OCI-LY1 (cell line): ENCODE results near the gene PDLIM5.

Experiments used
- EZH2 ChIP-seq: fragments of 200-600 bp; sonication (generic), shearing (Covaris generic); IDR thresholded peaks from 2 replicates; pipeline ENCODE4 v1.8.0; 2017; ENCODE audit warnings: borderline replicate concordance, mixed run types, mild to moderate bottlenecking, antibody characterized with exemption, low read length, moderate library complexity, mixed read lengths
- TF ChIP-seq, protein P1 (sequence below): fragments of 200-600 bp; sonication (generic), shearing (Covaris generic); IDR thresholded peaks from 2 replicates; pipeline ENCODE4 v1.5.1; 2017; ENCODE audit warnings: mild to moderate bottlenecking, antibody characterized with exemption, low read length, moderate library complexity, mixed read lengths

DNA sequence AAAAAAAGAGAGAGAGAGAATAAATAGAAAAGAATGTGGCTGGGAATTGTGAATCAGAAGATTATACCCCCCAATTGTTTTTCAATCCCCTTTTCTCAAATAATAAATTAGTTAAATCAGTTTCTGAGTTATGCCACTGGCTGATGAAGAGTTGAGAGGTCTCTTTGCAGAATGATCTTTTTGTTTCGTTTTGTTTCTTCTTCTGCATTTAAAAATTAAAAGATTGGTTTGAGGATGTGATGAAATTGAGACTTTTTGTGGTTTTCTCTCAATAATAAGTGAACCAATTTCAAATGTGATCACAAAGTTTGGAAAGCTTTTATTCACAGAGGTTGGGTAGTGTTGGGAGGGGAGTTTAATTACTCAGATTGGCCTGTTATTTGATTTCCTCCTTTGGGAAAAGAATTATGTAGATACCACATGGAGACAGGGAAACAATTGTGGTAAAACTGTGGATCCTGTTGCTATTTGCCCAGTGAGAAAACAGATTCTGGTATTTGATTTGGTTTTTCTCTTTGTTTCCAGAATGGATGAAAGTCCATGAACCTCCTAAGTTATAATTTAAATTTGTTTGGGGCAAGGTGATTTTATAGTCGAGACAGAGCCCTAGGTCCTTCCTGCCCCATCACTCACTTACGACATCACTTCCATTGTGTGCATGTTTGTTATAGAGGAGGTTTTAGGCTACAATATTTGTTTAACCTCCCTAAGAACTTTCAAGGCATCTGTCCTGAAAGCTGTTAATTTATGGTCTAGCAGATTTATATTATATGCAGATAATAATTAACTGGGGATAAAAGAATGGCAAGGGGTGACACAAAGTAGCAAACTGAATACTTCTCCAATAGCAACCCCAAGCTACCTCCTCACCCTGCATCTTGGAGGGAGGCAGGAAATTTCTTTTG, 214.0 kb downstream of the PDLIM5 start:
- TF ChIP-seq, protein P1, sequence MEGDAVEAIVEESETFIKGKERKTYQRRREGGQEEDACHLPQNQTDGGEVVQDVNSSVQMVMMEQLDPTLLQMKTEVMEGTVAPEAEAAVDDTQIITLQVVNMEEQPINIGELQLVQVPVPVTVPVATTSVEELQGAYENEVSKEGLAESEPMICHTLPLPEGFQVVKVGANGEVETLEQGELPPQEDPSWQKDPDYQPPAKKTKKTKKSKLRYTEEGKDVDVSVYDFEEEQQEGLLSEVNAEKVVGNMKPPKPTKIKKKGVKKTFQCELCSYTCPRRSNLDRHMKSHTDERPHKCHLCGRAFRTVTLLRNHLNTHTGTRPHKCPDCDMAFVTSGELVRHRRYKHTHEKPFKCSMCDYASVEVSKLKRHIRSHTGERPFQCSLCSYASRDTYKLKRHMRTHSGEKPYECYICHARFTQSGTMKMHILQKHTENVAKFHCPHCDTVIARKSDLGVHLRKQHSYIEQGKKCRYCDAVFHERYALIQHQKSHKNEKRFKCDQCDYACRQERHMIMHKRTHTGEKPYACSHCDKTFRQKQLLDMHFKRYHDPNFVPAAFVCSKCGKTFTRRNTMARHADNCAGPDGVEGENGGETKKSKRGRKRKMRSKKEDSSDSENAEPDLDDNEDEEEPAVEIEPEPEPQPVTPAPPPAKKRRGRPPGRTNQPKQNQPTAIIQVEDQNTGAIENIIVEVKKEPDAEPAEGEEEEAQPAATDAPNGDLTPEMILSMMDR, result no peak
- no peak for TF ChIP-seq EZH2
